Myocyte (in vitro differentiated cells): Measurements from ENCODE around the gene OR8K1. TPM values are rescaled to one million over a fixed set of nuclear protein-coding genes. Genes with fewer than 3 reads are reported as not detected.

ENCODE experiments used
- DNase-seq: peaks from one replicate; pipeline ENCODE4 v3.0.0-alpha.2; 2012; ENCODE audit warnings: low read depth
- polyA plus RNA-seq: library from polyadenylated mRNA; unstranded; fragments of >200 nt; gene quantifications from one replicate; pipeline ENCODE4 v1.2.1, GENCODE V29; 2012; ENCODE audit warnings: missing spikeins
- total RNA-seq: library from RNA; depleted of rRNA; stranded (reverse); fragments of >200 nt; gene quantifications from 2 replicates; pipeline ENCODE4 v1.2.3, GENCODE V29; 2014

OR8K1 gene
- total RNA-seq, result not detected in 2 replicates
- not detected for polyA plus RNA-seq

- DNase-seq, result no peak
Observed at GRCh38 chr11:56345739-56346138, at the start of gene OR8K1. OR8K1 (plus strand) TSS chr11:56346039; CDS start chr11:56346039, 0 bp downstream.

GRCh38 chr11:56296898-56297297 lies 48.9 kb upstream of the OR8K1 start:
- DNase-seq, result no peak

GRCh38 chr11:56307836-56308235 lies 38.0 kb upstream of the OR8K1 start:
- DNase-seq, result no peak

- no peak for DNase-seq
Observed at GRCh38 chr11:56314844-56315243, 31.0 kb upstream of the OR8K1 start, which contains the start of gene OR8K3. OR8K3 (plus strand) TSS chr11:56315144; CDS start chr11:56318307, 3,163 bp downstream.

GRCh38 chr11:56331861-56332491 lies 13.9 kb upstream of the OR8K1 start:
- DNase-seq, result no peak

GRCh38 chr11:56333156-56333555 lies 12.7 kb upstream of the OR8K1 start:
- no peak for DNase-seq

GRCh38 chr11:56340289-56340688 lies 5.5 kb upstream of the OR8K1 start:
- DNase-seq, result no peak

GRCh38 chr11:56353991-56354390 lies 8.2 kb downstream of the OR8K1 start, which contains the start of gene OR8J1:
OR8J1 (plus strand) TSS chr11:56354291; CDS start chr11:56360247, 5,956 bp downstream.
- no peak for DNase-seq

- DNase-seq, result no peak
Observed at GRCh38 chr11:56375324-56375723, 29.5 kb downstream of the OR8K1 start, which contains the start of gene OR8U1. OR8U1 (plus strand) TSS chr11:56375624; CDS start chr11:56375624, 0 bp downstream.

GRCh38 chr11:56380120-56380519 lies 34.3 kb downstream of the OR8K1 start:
- no peak for DNase-seq

- no peak for DNase-seq
Observed at GRCh38 chr11:56394381-56394780, 48.5 kb downstream of the OR8K1 start.

- no peak for DNase-seq
Observed at GRCh38 chr11:56396047-56396446, 50.2 kb downstream of the OR8K1 start.

Other genes with a start within 250 kb of the OR8K1 start
- gene OR8H2, start 242.4 kb upstream of the OR8K1 start, total RNA-seq, result not detected in 2 replicates
- not detected in 2 replicates for gene OR8H3, start 223.7 kb upstream of the OR8K1 start, total RNA-seq
- gene OR8J3, start 205.8 kb upstream of the OR8K1 start, total RNA-seq, result not detected in 2 replicates
- gene OR8K5, start 185.7 kb upstream of the OR8K1 start, total RNA-seq, result not detected in 2 replicates
- gene OR5J2, start 169.4 kb upstream of the OR8K1 start, total RNA-seq, result not detected in 2 replicates
- not detected in 2 replicates for gene OR5T2, start 111.8 kb upstream of the OR8K1 start, total RNA-seq
- gene OR5T3, start 93.8 kb upstream of the OR8K1 start, total RNA-seq, result not detected in 2 replicates
- not detected in 2 replicates for gene OR5T1, start 71.9 kb upstream of the OR8K1 start, total RNA-seq
- not detected in 2 replicates for gene OR8H1, start 53.8 kb upstream of the OR8K1 start, total RNA-seq
- not detected in 2 replicates for gene OR8K3, start 30.9 kb upstream of the OR8K1 start, total RNA-seq
- gene OR8J1, start 8.3 kb downstream of the OR8K1 start, total RNA-seq, result not detected in 2 replicates
- gene OR8U1, start 29.6 kb downstream of the OR8K1 start, total RNA-seq, result not detected in 2 replicates
- not detected in 2 replicates for gene OR5AL1, start 66.7 kb downstream of the OR8K1 start, total RNA-seq
- not detected in 2 replicates for gene OR5M3, start 127.3 kb downstream of the OR8K1 start, total RNA-seq
- gene OR5M8, start 145.3 kb downstream of the OR8K1 start, total RNA-seq, result not detected in 2 replicates
- not detected in 2 replicates for gene OR5M11, start 197.2 kb downstream of the OR8K1 start, total RNA-seq
- gene OR5M10, start 231.7 kb downstream of the OR8K1 start, total RNA-seq, result not detected in 2 replicates